SH-SY5Y (cell line): ENCODE data around the gene PROK2.

ENCODE experiments used
- GATA2 ChIP-seq: IDR thresholded peaks from 2 replicates; pipeline ENCODE4 v1.6.1; 2011; ENCODE audit warnings: mild to moderate bottlenecking, low read depth, low read length
- GATA3 ChIP-seq: IDR thresholded peaks from 2 replicates; pipeline ENCODE4 v1.6.1; 2011; ENCODE audit warnings: low read depth, mild to moderate bottlenecking, low read length, moderate library complexity

DNA sequence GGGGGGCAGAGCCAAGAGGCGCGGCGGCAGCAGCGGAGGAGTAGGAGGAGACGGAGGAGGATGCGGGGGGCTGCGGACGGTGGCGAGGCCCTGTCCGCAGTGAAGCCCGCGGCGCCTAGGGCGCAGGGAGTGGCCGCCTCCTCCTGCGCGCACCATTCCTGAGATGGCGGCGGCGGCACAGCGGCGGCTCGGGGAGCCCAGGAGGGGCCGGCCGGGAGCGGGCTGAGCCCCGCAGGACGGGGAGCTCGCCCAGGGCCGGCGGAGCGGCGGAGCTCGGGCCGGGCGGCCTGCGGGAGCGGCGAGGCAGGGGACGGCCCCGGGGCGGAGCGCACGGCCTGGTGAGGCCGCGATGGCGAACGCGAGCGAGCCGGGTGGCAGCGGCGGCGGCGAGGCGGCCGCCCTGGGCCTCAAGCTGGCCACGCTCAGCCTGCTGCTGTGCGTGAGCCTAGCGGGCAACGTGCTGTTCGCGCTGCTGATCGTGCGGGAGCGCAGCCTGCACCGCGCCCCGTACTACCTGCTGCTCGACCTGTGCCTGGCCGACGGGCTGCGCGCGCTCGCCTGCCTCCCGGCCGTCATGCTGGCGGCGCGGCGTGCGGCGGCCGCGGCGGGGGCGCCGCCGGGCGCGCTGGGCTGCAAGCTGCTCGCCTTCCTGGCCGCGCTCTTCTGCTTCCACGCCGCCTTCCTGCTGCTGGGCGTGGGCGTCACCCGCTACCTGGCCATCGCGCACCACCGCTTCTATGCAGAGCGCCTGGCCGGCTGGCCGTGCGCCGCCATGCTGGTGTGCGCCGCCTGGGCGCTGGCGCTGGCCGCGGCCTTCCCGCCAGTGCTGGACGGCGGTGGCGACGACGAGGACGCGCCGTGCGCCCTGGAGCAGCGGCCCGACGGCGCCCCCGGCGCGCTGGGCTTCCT is 31.0 kb downstream of the PROK2 start, which contains the start of gene GPR27:
- no peak for TF ChIP-seq GATA2
- no peak for TF ChIP-seq GATA3
